Measurements from ENCODE around the gene RPRD1A.
"Not testable (repeated sequence)": the region's sequence is repeated elsewhere in the genome, so short reads cannot be mapped to it uniquely, and the experiment has no call there.

RPRD1A gene

GRCh38 chr18:36067055-36067957, at the start of gene RPRD1A:
Gene RPRD1A (minus strand): TSS chr18:36067559. CDS start chr18:36067404, 155 bp downstream.
- peak; percentile 96 to 97 for DNase-seq

GRCh38 chr18:36116771-36117170, 49.4 kb upstream of the RPRD1A start:
- not testable (repeated sequence) for DNase-seq

GRCh38 chr18:36114738-36115137, 47.4 kb upstream of the RPRD1A start:
- DNase-seq: no peak

GRCh38 chr18:36114251-36114650, 46.9 kb upstream of the RPRD1A start:
- DNase-seq: no peak

- DNase-seq: no peak
Measured at GRCh38 chr18:36112302-36112701, 44.9 kb upstream of the RPRD1A start.

- no peak for DNase-seq
Measured at GRCh38 chr18:36109737-36110136, 42.4 kb upstream of the RPRD1A start.

- DNase-seq: no peak
Measured at GRCh38 chr18:36108601-36109000, 41.2 kb upstream of the RPRD1A start.

GRCh38 chr18:36108196-36108595, 40.8 kb upstream of the RPRD1A start:
- DNase-seq: no peak

GRCh38 chr18:36107477-36107876, 40.1 kb upstream of the RPRD1A start:
- no peak for DNase-seq

GRCh38 chr18:36104749-36105148, 37.4 kb upstream of the RPRD1A start:
- no peak for DNase-seq

- DNase-seq: no peak
Measured at GRCh38 chr18:36101943-36102342, 34.6 kb upstream of the RPRD1A start.

- DNase-seq: no peak
Measured at GRCh38 chr18:36099311-36099710, 32.0 kb upstream of the RPRD1A start.

GRCh38 chr18:36096955-36097354, 29.6 kb upstream of the RPRD1A start:
- no peak for DNase-seq

GRCh38 chr18:36095936-36096519, 28.7 kb upstream of the RPRD1A start:
- peak in 1 of 2 donors; percentile 59 for DNase-seq

GRCh38 chr18:36094431-36094830, 27.1 kb upstream of the RPRD1A start:
- no peak for DNase-seq

GRCh38 chr18:36092116-36092515, 24.8 kb upstream of the RPRD1A start:
- not testable (repeated sequence) for DNase-seq

- no peak for DNase-seq
Measured at GRCh38 chr18:36089001-36089400, 21.6 kb upstream of the RPRD1A start.

GRCh38 chr18:36088256-36088655, 20.9 kb upstream of the RPRD1A start:
- no peak for DNase-seq

- no peak for DNase-seq
Measured at GRCh38 chr18:36086186-36086585, 18.8 kb upstream of the RPRD1A start.

- DNase-seq: no peak
Measured at GRCh38 chr18:36085195-36085594, 17.8 kb upstream of the RPRD1A start.

GRCh38 chr18:36083729-36084128, 16.4 kb upstream of the RPRD1A start:
- DNase-seq: peak in 1 of 2 donors; percentile 11

GRCh38 chr18:36081118-36081517, 13.8 kb upstream of the RPRD1A start:
- DNase-seq: not testable (repeated sequence)

- no peak for DNase-seq
Measured at GRCh38 chr18:36078751-36079529, 11.6 kb upstream of the RPRD1A start.

Data from CD4-positive, alpha-beta T cell treated with Interferon alpha-2 for 1 hour (primary cell).